ENCODE data around the gene IRF9. TPM values are rescaled to one million over a fixed set of nuclear protein-coding genes. Genes with fewer than 3 reads are reported as not detected.

IRF9 gene
- total and polyA plus RNA-seq, 2 of the 13 experiments (the other 11 are each of a cell fraction or from before 2014, with no cell fraction given), result 14.9 to 49.7 TPM

GRCh38 chr14:24160850-24161804 lies at the start of gene IRF9 (continued):
- TF ChIP-seq, protein P1, sequence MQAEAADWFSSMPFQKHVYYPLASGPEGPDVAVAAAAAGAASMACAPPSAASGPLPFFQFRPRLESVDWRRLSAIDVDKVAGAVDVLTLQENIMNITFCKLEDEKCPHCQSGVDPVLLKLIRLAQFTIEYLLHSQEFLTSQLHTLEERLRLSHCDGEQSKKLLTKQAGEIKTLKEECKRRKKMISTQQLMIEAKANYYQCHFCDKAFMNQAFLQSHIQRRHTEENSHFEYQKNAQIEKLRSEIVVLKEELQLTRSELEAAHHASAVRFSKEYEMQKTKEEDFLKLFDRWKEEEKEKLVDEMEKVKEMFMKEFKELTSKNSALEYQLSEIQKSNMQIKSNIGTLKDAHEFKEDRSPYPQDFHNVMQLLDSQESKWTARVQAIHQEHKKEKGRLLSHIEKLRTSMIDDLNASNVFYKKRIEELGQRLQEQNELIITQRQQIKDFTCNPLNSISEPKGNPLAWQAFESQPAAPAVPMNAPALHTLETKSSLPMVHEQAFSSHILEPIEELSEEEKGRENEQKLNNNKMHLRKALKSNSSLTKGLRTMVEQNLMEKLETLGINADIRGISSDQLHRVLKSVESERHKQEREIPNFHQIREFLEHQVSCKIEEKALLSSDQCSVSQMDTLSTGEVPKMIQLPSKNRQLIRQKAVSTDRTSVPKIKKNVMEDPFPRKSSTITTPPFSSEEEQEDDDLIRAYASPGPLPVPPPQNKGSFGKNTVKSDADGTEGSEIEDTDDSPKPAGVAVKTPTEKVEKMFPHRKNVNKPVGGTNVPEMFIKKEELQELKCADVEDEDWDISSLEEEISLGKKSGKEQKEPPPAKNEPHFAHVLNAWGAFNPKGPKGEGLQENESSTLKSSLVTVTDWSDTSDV (CRISPR knock-in tag; IDR thresholded peaks at IDR 0.05), result no peak; the same call in 1 of the 2 replicates
- TF ChIP-seq, protein P2, sequence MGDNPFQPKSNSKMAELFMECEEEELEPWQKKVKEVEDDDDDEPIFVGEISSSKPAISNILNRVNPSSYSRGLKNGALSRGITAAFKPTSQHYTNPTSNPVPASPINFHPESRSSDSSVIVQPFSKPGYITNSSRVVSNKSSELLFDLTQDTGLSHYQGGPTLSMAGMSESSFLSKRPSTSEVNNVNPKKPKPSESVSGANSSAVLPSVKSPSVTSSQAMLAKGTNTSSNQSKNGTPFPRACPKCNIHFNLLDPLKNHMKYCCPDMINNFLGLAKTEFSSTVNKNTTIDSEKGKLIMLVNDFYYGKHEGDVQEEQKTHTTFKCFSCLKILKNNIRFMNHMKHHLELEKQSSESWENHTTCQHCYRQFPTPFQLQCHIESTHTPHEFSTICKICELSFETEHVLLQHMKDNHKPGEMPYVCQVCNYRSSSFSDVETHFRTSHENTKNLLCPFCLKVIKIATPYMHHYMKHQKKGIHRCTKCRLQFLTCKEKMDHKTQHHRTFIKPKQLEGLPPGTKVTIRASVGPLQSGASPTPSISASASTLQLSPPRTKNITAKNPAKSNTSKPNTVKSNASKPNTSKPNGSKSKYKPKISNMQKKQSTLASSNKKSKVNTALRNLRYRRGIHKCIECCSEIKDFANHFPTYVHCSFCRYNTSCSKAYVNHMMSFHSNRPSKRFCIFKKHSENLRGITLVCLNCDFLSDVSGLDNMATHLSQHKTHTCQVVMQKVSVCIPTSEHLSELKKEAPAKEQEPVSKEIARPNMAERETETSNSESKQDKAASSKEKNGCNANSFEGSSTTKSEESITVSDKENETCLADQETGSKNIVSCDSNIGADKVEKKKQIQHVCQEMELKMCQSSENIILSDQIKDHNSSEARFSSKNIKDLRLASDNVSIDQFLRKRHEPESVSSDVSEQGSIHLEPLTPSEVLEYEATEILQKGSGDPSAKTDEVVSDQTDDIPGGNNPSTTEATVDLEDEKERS (CRISPR knock-in tag; IDR thresholded peaks at IDR 0.05), result peak; percentile 97
- TF ChIP-seq JUND (CRISPR knock-in tag; IDR thresholded peaks at IDR 0.05), result peak; percentile 58; the same call in 1 of the 2 replicates
- peak; percentile 99 for TF ChIP-seq ZFP91 (CRISPR knock-in tag; IDR thresholded peaks at IDR 0.05; ENCODE audit: borderline replicate concordance)
- TF ChIP-seq, protein P3, sequence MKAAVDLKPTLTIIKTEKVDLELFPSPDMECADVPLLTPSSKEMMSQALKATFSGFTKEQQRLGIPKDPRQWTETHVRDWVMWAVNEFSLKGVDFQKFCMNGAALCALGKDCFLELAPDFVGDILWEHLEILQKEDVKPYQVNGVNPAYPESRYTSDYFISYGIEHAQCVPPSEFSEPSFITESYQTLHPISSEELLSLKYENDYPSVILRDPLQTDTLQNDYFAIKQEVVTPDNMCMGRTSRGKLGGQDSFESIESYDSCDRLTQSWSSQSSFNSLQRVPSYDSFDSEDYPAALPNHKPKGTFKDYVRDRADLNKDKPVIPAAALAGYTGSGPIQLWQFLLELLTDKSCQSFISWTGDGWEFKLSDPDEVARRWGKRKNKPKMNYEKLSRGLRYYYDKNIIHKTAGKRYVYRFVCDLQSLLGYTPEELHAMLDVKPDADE (CRISPR knock-in tag; IDR thresholded peaks at IDR 0.05), result no peak
- TF ChIP-seq KLF9 (CRISPR knock-in tag; IDR thresholded peaks at IDR 0.05; ENCODE audit: low read depth), result peak; percentile 98
- TF ChIP-seq AGO2 (optimal IDR thresholded peaks at IDR 0.05; ENCODE audit: low read depth, low read length), result peak; percentile 95
- TF ChIP-seq ARNT (IDR thresholded peaks at IDR 0.05), result no peak
- no peak for TF ChIP-seq ZSCAN20 (CRISPR knock-in tag; IDR thresholded peaks at IDR 0.05; ENCODE audit: borderline replicate concordance)
- TF ChIP-seq, protein P4, sequence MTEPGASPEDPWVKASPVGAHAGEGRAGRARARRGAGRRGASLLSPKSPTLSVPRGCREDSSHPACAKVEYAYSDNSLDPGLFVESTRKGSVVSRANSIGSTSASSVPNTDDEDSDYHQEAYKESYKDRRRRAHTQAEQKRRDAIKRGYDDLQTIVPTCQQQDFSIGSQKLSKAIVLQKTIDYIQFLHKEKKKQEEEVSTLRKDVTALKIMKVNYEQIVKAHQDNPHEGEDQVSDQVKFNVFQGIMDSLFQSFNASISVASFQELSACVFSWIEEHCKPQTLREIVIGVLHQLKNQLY (CRISPR knock-in tag; IDR thresholded peaks at IDR 0.05), result peak; percentile 98
- no peak for TF ChIP-seq JDP2 (CRISPR knock-in tag; IDR thresholded peaks at IDR 0.05; ENCODE audit: borderline replicate concordance)
- 0 out of 2 replicates have a peak, but pooled peaks have one; percentile 43 for TF ChIP-seq CERS6 (CRISPR knock-in tag; IDR thresholded peaks at IDR 0.05)
- TF ChIP-seq ZFP82 (CRISPR knock-in tag; IDR thresholded peaks at IDR 0.05; ENCODE audit: borderline replicate concordance), result peak; percentile 93; the same call in 1 of the 2 replicates
- peak; percentile 54; the same call in 1 of the 2 replicates for TF ChIP-seq ZNF629 (CRISPR knock-in tag; conservative IDR thresholded peaks at IDR 0.05)
- TF ChIP-seq, protein P5, sequence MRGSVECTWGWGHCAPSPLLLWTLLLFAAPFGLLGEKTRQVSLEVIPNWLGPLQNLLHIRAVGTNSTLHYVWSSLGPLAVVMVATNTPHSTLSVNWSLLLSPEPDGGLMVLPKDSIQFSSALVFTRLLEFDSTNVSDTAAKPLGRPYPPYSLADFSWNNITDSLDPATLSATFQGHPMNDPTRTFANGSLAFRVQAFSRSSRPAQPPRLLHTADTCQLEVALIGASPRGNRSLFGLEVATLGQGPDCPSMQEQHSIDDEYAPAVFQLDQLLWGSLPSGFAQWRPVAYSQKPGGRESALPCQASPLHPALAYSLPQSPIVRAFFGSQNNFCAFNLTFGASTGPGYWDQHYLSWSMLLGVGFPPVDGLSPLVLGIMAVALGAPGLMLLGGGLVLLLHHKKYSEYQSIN (CRISPR knock-in tag; IDR thresholded peaks at IDR 0.05; ENCODE audit: borderline replicate concordance), result no peak
- peak; percentile 58 for TF ChIP-seq ZNF263 (CRISPR knock-in tag; IDR thresholded peaks at IDR 0.05)

Measured in HepG2 (cell line).